ENCODE results near the gene NSF.

GRCh38 chr17:46739982-46740381 is 149.5 kb downstream of the NSF start:
- TF ChIP-seq CTCF (IDR thresholded peaks at IDR 0.05) (no peak), POLR2A (IDR thresholded peaks at IDR 0.05) (no peak)

Data from Peyer's patch (tissue), 4 donors.